SH-SY5Y (cell line): Measurements from ENCODE around the gene OGFR.

Source experiments
- GATA2 ChIP-seq: IDR thresholded peaks from 2 replicates; pipeline ENCODE4 v1.6.1; 2011; ENCODE audit warnings: mild to moderate bottlenecking, low read depth, low read length
- GATA3 ChIP-seq: IDR thresholded peaks from 2 replicates; pipeline ENCODE4 v1.6.1; 2011; ENCODE audit warnings: low read depth, mild to moderate bottlenecking, low read length, moderate library complexity

- TF ChIP-seq GATA3 (no peak), GATA2 (no peak)
Observed at GRCh38 chr20:62802026-62802712, 2.5 kb upstream of the OGFR start.
